PC-3 (cell line): ENCODE data around the gene ECD. TPM values are rescaled to one million over a fixed set of nuclear protein-coding genes. Genes with fewer than 3 reads are reported as not detected.
A peak's percentile ranks its signal among the peaks of the same experiment; 100 is the strongest.

ENCODE experiments used
- ATAC-seq: fragments of 200-7000 bp; cut with Tn5 transposase; 2 replicates; pipeline ENCODE4 v1.9.1; 2020; ENCODE audit warnings: mild to moderate bottlenecking, moderate library complexity
- BruUV-seq: library from RNA; stranded (reverse); fragments of 400-500 nt; replicated peaks from 2 replicates; lab custom pipeline; 2021; lab: Mats Ljungman, UMichigan
- CTCF ChIA-PET: fragments of 300-600 bp; sonication (Branson Sonifier 250); formaldehyde crosslinking; loops from one replicate; lab custom pipeline; 2022; ENCODE audit warnings: antibody characterized with exemption; lab: Charles Lee
- POLR2A ChIA-PET: fragments of 300-600 bp; sonication (Branson Sonifier 250); formaldehyde crosslinking; loops from one replicate; lab custom pipeline; 2022; ENCODE audit warnings: antibody characterized with exemption; ENCODE audit not compliant: unreplicated experiment; lab: Charles Lee
- DNase-seq: peaks from one replicate; pipeline ENCODE4 v3.0.0-alpha.2; 2015
- H2AFZ ChIP-seq: fragments of 300-600 bp; sonication (generic); 2 replicates; pipeline ENCODE4 v1.6.0; 2016; ENCODE audit warnings: antibody characterized with exemption, low read length
- H3F3A ChIP-seq: fragments of 300-600 bp; sonication (generic); one replicate; pipeline ENCODE4 v1.6.0; 2017; ENCODE audit warnings: antibody characterized with exemption, low read length, control low read depth, mild to moderate bottlenecking; ENCODE audit not compliant: unreplicated experiment
- H3K27ac ChIP-seq: fragments of 300-600 bp; sonication (generic); 2 replicates; pipeline ENCODE4 v1.5.1; 2016; ENCODE audit warnings: mild to moderate bottlenecking, low read length
- H3K27me3 ChIP-seq: fragments of 300-600 bp; sonication (generic); 2 replicates; pipeline ENCODE4 v1.6.1; 2016; ENCODE audit warnings: low read length, mixed read lengths
- H3K36me3 ChIP-seq: fragments of 300-600 bp; sonication (generic); 2 replicates; pipeline ENCODE4 v1.6.1; 2016; ENCODE audit warnings: low read depth, mixed run types, low read length, mixed read lengths
- H3K4me1 ChIP-seq: fragments of 300-600 bp; sonication (generic); 2 replicates; pipeline ENCODE4 v1.5.1; 2016; ENCODE audit warnings: low read length; ENCODE audit not compliant: insufficient read depth
- H3K4me2 ChIP-seq: fragments of 300-600 bp; sonication (generic); 2 replicates; pipeline ENCODE4 v1.6.0; 2016; ENCODE audit warnings: low read length
- H3K4me3 ChIP-seq: fragments of 300-600 bp; sonication (generic); 2 replicates; pipeline ENCODE4 v1.5.1; 2016; ENCODE audit warnings: mild to moderate bottlenecking, low read length, mixed read lengths
- H3K79me2 ChIP-seq: fragments of 300-600 bp; sonication (generic); 2 replicates; pipeline ENCODE4 v1.6.1; 2017; ENCODE audit warnings: low read length, mixed read lengths
- H3K9ac ChIP-seq: fragments of 300-600 bp; sonication (generic); 2 replicates; pipeline ENCODE4 v1.6.0; 2016; ENCODE audit warnings: mild to moderate bottlenecking, low read length
- H3K9me2 ChIP-seq: fragments of 300-600 bp; sonication (generic); replicated peaks from 2 replicates; pipeline ENCODE4 v1.6.1; 2016; ENCODE audit warnings: mixed run types, low read length, mixed read lengths
- H3K9me3 ChIP-seq: fragments of 300-600 bp; sonication (generic); 2 replicates; pipeline ENCODE4 v1.6.1; 2016; ENCODE audit warnings: low read length, mixed read lengths
- H4K20me1 ChIP-seq: fragments of 300-600 bp; sonication (generic); 2 replicates; pipeline ENCODE4 v1.6.1; 2016; ENCODE audit warnings: low read length, mixed read lengths
- CTCF ChIP-seq: fragments of 300-600 bp; sonication (generic); conservative IDR thresholded peaks from 2 replicates; pipeline ENCODE4 v1.5.1; 2017; ENCODE audit warnings: antibody characterized with exemption, low read depth, mild to moderate bottlenecking, low read length
- EZH2 ChIP-seq: fragments of 300-600 bp; sonication (generic); IDR thresholded peaks from one replicate; pipeline ENCODE4 v1.6.1; 2017; ENCODE audit warnings: antibody characterized with exemption, mild to moderate bottlenecking, low read length; ENCODE audit not compliant: unreplicated experiment
- EZH2phosphoT487 ChIP-seq: fragments of 300-600 bp; sonication (generic); IDR thresholded peaks from 2 replicates; pipeline ENCODE4 v1.6.1; 2018; ENCODE audit warnings: mild to moderate bottlenecking, antibody characterized with exemption, low read length, borderline replicate concordance
- intact Hi-C: fragments of 100-400 bp; cut with micrococcal nuclease; formaldehyde crosslinking; loops from 2 replicates; pipeline ENCODE4 v1.9.0; 2023
- total RNA-seq: library from RNA; depleted of rRNA; stranded (reverse); fragments of >200 nt; gene quantifications from 2 replicates; pipeline ENCODE4 v1.2.3, GENCODE V29; 2014

The ECD gene
- total RNA-seq, 1 experiment from 2014 or later = 108 TPM

GRCh38 chr10:73096449-73097304 is 71.1 kb downstream of the ECD start, which contains the start of gene P4HA1:
Gene P4HA1 (minus strand): TSS chr10:73096866. CDS start chr10:73074883, 21,983 bp downstream.
- TF ChIP-seq CTCF (peak; percentile 99), EZH2phosphoT487 (no peak), EZH2 (no peak)
- peaks cover 47% of the 10 kb centered on the region for H3K79me2 ChIP-seq
- BruUV-seq = TSS peak; percentile 47
- peak within 1 kb of the TSS; percentile 71 for H3K9ac ChIP-seq
- no peaks in the 10 kb centered on the region for H3K36me3 ChIP-seq
- DNase-seq (peak; percentile 100), ATAC-seq (peak; percentile 90)
- no peaks in the 10 kb centered on the region for H3K9me3 ChIP-seq
- no peaks in the 10 kb centered on the region for H3K9me2 ChIP-seq
- intact Hi-C loops = loop anchor here (1.0 to 5.0 kb wide), 7 partner anchors 8 to 261 kb away; partner anchors contain the start of genes CFAP70, ECD and FAM149B1
- ChIA-PET CTCF (interaction anchor here (0.5 to 2.0 kb wide), 30 partner anchors 9 to 736 kb away, joined by 3 to 20 read pairs (median 6); partner anchors contain the start of genes DNAJC9, ECD, FAM149B1 and NUDT13), POLR2A (interaction anchor here (0.5 to 2.1 kb wide), 27 partner anchors 9 to 1819 kb away, joined by 3 to 32 read pairs (median 6); no protein-coding TSS in a partner anchor)
- peaks cover 21% of the 10 kb centered on the region for H4K20me1 ChIP-seq
- H3K27me3 ChIP-seq = no peaks in the 10 kb centered on the region
- peak within 1 kb of the TSS; percentile 78 for H2AFZ ChIP-seq
- peak within 1 kb of the TSS; percentile 64 for H3K4me3 ChIP-seq
- H3K4me1 ChIP-seq = peaks cover 20% of the 10 kb centered on the region
- peak within 1 kb of the TSS; percentile 34 for H3K27ac ChIP-seq
- H3K4me2 ChIP-seq = peak within 1 kb of the TSS; percentile 78
- H3F3A ChIP-seq = no peaks in the 10 kb centered on the region

GRCh38 chr10:73096041-73096448 is 71.8 kb downstream of the ECD start:
- DNase-seq = peak; percentile 97
- H4K20me1 ChIP-seq = peaks cover 25% of the 10 kb centered on the region
- H3K27ac ChIP-seq = peak overlapping the region; percentile 34
- peaks cover 53% of the 10 kb centered on the region for H3K79me2 ChIP-seq
- H2AFZ ChIP-seq = peak overlapping the region; percentile 78
- no peaks in the 10 kb centered on the region for H3K9me2 ChIP-seq
- no peaks in the 10 kb centered on the region for H3K9me3 ChIP-seq
- TF ChIP-seq CTCF (no peak), EZH2phosphoT487 (no peak)
- H3K27me3 ChIP-seq = no peaks in the 10 kb centered on the region
- peak overlapping the region; percentile 78 for H3K4me2 ChIP-seq
- peak overlapping the region; percentile 64 for H3K4me3 ChIP-seq
- H3K9ac ChIP-seq = peak overlapping the region; percentile 71
- no peaks in the 10 kb centered on the region for H3K36me3 ChIP-seq
- ChIA-PET CTCF (interaction anchor here (0.6 to 2.0 kb wide), 11 partner anchors 18 to 283 kb away, joined by 3 to 19 read pairs (median 5); partner anchors contain the start of genes DNAJC9, ECD and FAM149B1), POLR2A (interaction anchor here (0.5 to 2.1 kb wide), 19 partner anchors 15 to 1820 kb away, joined by 3 to 32 read pairs (median 4); partner anchors contain the start of gene DNAJC9)
- peaks cover 20% of the 10 kb centered on the region for H3K4me1 ChIP-seq
- intact Hi-C loops = loop anchor here (1.0 to 5.0 kb wide), 7 partner anchors 8 to 261 kb away; partner anchors contain the start of genes CFAP70, ECD and FAM149B1
- ATAC-seq = peak; percentile 37
- H3F3A ChIP-seq = no peaks in the 10 kb centered on the region
- no TSS peak for BruUV-seq
